ENCODE measurements around the gene GNB1.

- no peak for TF ChIP-seq CTCF (IDR thresholded peaks at IDR 0.05)
- no peak for TF ChIP-seq POLR2A (IDR thresholded peaks at IDR 0.05)
Measured at GRCh38 chr1:1928231-1929101, 37.6 kb upstream of the GNB1 start.

Measured in adrenal gland (tissue), 5 donors.